ENCODE data around the gene MICB.

DNA sequence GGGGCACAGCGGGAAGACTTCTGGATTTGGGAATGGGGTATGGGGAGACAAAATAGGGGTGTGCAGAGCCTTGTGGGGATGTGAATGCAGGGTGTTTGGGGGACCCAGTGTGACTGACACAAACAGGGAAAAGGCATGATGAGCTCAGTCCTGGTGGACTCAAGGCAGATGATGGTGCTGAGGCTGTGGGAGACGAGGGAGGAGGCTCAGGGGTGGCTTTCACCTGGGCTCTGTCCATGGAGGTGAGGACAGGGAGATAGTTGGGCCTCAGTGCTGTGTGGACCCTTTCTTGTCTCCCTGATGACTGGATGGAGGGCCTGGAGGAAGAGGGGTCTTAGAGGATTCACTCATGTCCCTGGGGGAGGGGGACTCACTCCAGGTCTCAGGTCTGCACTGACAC is 26.2 kb upstream of the MICB start:
- TF ChIP-seq CTCF (IDR thresholded peaks at IDR 0.05) (no peak), POLR2A (IDR thresholded peaks at IDR 0.05) (no peak)
